CD4-positive, alpha-beta T cell treated with Interleukin-4 for 4 hours (primary cell): ENCODE results near the gene TRIM33.
"Not testable (repeated sequence)": the region's sequence is repeated elsewhere in the genome, so short reads cannot be mapped to it uniquely, and the experiment has no call there.

Source experiments
- DNase-seq: peaks from one replicate; pipeline ENCODE4 v3.0.0-alpha.2; 2020

The TRIM33 gene

DNA sequence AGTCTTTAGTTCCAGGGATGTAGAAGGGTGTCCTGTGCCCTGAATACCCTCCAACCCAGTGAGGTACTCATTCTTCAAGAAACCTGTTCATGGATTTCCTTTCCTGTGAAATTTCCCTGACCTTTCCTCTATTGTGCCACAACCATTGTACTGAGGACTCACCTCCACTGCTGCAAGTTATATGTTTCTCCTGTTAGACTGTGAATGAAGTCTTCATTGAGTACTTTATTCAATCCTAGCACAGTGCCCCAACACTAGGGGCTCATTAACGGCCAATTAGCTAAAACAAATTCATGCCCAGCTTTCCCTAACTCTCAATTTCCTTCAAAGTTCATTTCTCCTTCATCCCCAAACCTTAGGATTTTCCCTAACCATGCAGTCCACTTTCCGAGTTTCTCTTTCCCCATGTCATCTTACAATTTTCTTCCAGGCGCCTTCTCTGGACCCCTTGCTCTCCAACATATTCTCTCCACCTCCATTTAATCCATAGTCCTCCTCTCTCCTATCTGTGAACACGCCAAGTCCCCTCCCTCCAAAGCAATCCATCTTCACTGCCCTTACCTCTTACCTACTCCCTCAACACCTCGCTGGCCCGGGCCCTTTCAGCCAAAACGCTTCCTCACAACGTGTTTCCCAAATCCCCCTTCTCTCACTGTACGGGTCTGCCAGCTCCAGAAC is 1.3 kb downstream of the TRIM33 start:
- no peak for DNase-seq

DNA sequence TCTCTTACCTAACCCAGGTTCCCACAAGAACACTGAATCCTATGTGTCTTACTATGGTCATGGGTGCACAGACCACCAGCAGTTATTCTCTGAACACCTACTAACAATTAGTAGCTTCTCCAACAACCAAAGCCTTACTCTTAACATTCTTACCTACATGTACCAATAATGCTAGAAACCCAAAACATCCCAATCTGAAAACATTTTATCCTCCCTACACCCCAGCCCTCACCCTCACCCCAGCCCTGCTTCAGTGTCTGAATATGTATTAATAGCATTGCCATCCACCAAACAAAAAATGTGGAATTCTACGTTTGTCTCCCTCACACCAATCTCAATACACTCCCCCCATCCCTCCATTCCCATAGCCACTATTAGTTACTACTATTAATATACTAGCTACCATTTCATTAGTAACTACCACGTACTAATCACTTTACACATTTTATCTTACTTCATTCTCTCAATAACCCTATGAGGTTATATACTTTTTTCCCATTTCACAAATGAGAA is 2.6 kb downstream of the TRIM33 start:
- DNase-seq: no peak

DNA sequence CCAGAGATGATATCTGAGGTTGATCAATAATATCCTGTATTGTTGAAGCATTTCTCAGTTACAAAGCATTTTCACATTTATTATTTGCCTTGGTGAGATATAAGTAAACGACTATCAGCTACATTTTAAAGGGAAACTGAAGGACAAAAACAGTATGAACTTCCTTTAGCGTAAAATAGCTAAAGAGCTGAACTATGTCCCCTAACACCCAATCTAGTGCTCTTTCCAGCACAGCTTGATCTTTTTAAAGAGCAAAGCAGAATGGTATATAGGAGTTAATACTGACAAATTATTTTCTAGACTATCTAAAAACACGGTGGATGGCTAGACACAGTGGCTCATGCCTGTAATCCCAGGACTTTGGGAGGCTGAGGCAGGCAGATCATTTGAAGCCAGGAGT is 3.5 kb downstream of the TRIM33 start:
- no peak for DNase-seq

DNA sequence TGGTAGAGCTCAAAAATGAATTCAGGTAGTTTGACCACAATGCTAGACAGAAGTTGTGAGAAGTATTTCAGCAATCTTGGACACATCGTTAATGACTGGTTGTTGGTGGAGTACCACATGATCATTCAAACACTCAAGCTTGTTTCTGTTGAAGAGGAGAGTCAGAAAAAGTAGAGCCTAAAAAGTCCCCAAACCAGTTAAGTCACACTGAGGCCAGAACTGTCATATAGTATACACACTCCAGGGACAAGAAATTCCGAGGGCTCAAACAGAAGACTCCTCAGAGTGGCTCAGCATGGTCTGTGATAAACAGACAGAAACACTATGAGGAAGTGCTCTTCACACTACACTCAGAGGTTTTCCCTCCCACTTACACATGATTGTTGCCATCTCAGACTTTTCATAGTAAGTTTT is 5.8 kb downstream of the TRIM33 start:
- peak; percentile 7 for DNase-seq

DNA sequence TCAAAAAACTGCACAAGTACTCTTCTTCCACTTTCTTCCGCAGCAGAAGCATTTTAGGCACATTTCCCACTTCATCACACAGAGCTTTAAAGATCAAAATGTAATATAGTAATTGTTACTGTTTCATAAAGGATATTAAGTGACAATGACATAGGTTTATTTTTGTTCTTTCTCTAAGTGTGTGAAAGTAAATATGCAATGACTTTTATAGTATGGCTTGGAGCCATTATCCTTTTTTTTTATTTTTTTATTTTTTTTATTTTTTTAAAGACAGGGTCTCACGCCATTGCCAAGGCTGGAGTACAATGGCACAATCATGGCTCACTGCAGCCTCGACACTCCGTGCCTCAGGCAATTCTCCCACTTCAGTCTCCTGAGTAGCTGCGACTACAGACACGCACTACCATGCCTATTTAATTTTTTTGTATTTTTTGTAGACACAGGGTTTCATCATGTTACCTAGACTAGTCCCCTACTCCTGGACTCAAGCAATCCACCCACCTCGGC is 7.0 kb downstream of the TRIM33 start:
- no peak for DNase-seq

DNA sequence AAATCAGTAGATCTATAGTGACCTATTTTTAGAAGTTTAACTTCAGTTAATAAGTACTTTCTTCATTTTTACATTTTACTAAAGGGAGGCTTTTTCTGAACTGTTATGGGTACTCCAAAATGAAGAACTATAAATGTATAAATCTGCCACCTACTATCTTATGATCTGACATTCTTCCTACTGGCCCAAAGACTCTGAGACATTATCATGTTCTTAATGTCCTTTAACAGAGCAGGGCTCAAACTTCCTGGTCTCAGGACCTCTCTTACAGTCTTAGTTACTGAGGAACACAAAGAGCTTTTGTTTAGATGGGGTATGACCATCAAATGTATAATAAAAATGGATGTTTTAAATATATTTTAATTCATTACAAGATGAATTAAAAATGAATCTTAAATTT is 8.9 kb downstream of the TRIM33 start:
- no peak for DNase-seq

DNA sequence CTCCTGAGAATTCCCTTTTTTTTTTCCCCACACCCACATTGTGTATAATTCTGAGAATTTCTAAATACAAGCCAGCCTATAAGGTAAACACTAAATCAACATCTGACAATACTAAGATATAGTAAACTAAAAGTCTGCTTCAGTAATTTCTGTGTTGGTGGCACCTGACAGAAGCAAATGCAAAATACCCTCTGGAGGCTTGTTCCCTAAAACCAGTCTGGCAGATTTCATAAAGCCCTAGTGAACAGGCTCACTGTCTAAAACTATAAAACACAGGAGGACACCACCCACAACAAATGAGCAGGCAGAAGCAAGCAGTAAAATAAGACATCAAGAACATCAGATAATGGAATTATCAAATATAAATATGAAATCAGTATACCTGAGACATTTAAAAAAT is 11.5 kb downstream of the TRIM33 start:
- no peak for DNase-seq

DNA sequence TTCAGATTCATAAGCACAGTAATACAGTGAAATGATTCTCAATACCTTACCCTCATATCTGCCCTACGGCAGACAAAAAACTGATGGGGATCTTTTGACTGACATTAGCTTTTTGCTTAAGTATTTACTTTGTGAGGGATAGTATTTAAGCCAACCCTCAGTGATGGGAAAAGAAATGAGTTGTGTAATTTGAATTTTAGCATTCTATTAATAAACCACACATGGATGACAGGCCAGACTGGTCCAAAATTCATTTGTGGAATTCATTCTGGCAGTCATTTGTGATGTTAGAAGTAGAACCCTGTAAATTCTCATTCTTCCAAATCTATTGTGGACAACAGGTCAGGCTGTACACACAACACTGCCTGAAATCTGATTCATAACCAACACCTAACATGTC is 14.9 kb downstream of the TRIM33 start:
- no peak for DNase-seq

DNA sequence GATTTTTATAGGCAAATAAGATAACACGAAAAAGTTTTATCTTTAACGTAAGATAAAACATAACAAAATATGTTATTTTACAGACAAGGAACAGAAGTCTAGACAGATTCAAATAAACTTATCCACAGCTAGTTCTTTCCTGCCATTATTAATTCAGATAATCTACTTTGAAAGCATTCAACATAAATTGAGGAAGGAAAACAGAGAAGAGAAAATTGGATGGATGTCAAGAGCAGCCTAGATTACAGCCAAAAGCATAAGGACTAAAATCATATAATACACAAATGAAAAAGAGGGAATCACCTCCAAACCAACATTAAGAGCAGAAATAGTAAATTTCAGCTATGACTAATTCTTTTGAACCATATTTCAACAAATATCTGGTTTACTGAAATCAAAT is 15.5 kb downstream of the TRIM33 start:
- DNase-seq: no peak

DNA sequence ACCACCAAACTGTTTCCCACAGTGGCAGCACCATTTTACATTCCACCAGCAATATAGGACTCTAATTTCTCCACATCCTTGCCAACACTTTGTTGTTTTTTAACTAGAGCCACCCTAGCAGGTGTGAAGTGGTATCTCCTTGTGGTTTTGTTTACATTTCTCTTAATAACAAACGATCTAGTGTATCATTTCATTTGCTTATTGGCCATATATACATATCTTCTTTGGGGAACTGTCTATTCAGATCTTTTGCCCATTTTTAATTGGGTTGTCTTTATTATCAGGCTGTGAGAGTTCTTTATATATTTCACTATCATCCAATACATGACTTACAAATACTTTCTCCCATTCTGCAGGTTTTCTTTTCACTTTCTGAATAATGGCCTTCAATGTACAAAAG is 18.0 kb downstream of the TRIM33 start:
- DNase-seq: no peak

DNA sequence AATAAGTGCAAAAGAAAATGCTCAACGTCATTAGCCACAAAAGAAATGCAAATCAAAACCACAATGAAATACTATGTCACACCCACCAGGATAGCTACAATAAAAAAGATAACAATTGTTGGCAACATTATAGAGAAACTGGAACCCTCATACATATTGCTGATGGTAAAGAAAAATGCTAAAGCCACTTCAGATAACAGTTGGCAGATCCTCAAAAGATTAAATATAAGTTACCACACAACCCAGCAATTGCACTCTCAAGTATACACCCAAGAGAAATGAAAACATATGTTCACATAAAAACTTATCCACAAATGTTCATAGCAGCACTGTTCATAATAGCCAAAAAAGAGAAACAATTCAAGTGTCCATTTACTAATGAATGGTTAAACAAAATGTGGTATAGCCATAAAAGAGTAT is 20.7 kb downstream of the TRIM33 start:
- no peak for DNase-seq

DNA sequence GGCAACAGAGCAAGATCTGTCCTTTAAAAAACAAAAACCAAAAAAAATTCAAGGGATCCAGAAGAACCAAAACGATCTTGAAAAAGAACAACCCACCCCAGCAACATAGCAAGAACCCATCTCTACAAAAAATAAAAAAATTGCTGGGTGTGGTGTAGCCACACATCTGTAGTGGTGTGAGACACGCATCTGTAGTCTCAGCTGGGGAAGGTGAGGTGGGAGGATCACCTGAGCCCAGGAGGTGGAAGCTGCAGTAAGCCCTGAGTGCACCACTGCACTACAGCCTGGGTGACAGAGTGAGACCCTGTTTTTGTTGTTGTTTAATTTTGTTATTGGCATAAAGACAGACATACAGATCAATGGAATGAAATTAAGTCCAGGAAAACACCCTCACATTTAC is 22.3 kb downstream of the TRIM33 start:
- DNase-seq: no peak

DNA sequence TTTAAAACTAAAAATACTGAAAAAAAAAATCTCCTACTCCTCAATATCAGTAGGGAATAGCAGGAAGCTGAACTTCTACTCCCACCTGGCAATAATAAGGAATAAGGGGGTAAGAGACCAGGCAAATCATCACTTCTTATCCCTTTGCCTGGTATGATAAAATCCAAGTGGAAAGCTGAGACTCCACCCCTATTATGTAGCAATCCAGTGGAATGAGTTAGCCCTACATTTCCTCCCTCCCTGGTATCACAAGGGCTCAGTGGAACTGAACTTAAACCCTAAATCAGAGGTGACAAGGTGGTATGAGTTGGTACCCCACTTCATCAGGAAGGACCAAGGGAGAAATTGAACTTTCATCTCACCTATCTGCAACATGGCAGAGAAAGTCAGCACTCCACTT is 25.7 kb downstream of the TRIM33 start:
- no peak for DNase-seq

DNA sequence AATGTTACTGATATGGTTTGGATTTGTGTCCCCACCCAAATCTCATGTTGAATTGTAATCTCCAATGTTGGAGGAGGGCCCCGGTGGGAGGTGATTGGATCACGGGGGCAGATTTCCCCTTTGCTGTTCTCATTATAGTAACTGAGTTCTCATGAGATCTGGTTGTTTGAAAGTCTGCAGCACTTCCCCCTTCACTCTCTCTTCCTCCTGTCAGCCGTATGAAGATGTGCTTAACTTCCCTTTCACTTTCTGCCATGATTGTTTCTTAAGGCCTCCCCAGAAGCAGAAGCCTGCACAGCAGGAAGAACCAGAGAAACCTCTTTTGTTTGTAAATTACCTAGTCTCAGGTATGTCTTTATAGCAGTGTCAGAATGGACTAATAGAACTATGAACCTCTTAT is 28.4 kb downstream of the TRIM33 start:
- peak; percentile 41 for DNase-seq

DNA sequence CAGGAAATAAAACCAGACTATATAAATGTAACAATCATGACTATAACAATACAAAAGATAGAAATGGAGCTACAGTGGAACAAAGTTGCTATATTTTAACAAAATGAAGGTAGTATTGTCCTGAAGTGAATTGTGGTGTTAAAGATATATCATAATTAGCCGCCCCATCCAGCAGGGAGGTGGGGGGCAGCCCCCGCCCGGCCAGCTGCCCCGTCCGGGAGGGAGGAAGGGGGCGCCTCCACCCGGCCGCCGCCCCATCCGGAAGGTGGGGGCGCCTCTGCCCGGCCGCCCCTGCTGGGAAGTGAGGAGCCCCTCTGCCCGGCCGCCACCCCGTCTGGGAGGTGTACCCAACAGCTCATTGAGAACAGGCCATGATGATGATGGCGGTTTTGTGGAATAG is 31.4 kb downstream of the TRIM33 start:
- DNase-seq: not testable (repeated sequence)

DNA sequence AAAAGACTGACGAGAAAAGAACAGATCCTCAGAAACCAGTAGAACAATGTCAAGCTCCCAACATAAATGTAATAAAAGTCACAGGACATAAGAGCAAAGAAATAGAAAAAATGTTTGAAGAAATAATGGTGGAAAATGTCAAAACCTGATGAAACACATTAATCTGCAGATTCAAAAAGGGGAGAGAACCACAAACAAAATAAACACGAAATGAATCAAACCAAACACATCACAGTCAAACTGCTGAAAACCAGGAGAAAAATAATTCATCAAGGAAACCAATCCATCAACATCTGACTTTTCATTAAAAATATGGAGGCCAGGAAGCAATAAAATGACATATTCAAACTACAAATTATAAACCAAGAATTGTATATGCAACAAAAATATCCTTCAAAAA is 31.9 kb downstream of the TRIM33 start:
- no peak for DNase-seq

DNA sequence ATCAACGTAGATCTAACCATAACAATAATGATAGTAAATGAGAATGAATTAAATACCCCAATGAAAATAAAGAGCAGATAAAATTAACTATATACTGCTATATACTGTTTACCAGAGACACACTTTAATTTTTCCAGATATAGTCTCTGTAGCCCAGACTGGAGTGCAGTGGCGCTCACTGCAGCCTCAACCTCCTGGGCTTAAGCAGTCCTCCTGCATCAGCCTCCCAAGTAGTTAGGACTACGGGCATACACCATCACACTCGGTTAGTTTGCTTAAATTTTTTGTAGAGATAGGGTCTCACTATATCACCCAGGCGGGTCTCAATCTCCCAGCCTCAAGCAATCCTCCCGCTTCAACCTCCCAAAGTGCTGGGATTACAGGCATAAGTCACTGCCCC is 37.2 kb downstream of the TRIM33 start:
- DNase-seq: no peak

DNA sequence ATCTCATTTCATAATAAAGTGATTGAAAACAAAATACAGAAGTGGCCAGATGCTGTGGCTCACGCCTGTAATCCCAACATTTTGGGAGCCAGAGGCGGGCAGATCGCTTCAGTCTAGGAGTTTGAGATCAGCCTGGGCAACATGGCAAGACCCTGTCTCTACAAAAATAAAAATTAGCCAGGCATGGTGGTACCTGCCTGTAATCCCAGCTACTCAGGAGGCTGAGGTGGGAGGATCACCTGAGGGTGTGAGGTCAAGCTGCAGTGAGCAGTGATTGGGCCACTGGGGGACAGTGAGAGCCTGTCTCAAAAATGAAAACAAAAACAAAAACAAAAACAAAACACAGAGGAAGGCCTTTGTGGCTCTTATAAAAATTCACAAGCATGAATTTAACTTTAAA is 38.6 kb downstream of the TRIM33 start:
- DNase-seq: no peak

DNA sequence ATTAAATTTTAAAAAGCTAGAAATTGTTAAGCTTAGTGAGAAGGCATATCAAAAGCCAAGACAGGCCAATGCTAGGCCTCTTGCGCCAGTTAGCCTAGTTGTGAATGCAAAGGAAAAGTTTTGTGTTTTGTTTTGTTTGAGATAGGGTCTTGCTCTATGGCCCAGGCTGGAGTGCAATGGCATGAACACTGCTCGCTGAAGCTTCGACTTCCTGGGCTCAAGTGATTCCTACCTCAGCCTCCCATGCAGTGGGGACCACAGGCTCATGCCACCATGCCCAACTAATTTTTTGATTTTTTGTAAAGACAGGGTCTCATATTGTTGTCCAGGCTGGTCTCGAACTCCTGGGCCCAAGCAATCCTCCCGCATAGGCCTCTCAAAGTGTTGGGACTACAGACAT is 40.3 kb downstream of the TRIM33 start:
- DNase-seq: no peak

DNA sequence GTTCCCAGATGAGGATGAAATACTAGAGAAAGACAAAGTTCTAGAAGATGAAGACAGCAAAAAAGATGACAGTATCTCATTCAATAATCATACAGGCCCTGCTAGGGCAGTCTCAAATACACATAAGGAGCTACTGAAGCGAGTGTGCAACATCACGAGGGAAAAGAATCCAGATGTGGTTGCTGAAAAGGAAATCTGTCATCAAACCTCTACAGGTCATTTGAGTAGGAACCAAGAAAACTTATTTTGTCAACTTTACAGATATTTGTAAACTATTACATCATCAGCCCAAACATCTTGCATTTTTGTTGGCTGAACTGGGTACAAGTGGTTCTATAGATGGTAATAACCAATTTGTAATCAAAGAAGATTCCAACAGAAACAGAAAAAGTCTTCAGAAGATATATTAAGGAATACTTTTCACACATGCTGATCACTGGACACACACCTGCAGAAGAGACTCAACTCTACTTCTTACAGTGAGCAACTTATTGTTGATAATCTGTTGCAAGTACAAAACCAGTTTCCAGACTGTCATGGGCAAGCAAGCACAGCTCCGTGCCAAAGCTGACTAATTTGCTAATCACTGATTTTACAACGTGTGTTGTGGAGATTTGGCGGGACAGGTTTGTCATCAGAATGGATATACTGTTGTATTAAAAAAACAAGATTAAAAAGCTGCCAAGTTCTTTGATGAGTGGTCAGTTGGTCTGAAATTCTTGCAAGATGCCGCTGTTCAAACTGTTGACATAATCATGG is 42.1 kb downstream of the TRIM33 start:
- no peak for DNase-seq

DNA sequence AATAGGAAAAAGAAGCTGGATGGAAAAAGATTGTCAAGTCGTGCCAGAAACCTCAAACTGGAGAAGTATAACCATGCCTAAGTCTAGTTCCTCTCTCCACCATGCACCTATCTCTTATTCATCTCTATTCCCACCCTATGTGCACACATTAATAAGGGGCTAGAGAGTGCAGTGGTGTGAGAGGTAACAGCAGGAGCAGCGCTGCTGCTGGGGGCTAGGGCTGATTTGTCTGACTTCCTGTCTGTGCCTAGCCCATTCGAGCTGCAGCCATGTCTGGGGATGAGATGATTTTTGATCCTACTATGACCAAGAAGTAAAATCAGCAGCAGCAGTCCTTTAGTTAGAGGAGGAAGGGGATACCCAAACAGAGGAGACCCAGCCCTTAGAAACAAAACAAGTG is 43.0 kb downstream of the TRIM33 start:
- DNase-seq: no peak

DNA sequence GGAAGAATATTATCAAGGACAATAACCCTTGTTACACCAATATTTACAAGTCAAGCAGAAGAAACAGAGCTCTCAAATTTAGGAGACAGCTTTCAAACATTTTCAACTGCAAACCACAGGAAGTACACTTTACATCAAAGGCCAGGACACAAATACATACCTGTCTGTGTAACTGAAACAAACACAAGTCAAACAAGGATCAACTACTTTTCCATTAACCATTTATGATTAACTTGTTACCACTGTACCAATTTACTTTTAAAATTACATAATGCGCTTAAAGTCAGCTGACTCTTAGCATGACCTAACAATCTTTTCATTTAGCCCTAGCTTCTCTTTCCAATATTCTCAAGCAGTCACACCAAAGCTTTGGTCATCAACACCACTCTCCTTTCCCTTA is 43.5 kb downstream of the TRIM33 start:
- DNase-seq: peak; percentile 24

DNA sequence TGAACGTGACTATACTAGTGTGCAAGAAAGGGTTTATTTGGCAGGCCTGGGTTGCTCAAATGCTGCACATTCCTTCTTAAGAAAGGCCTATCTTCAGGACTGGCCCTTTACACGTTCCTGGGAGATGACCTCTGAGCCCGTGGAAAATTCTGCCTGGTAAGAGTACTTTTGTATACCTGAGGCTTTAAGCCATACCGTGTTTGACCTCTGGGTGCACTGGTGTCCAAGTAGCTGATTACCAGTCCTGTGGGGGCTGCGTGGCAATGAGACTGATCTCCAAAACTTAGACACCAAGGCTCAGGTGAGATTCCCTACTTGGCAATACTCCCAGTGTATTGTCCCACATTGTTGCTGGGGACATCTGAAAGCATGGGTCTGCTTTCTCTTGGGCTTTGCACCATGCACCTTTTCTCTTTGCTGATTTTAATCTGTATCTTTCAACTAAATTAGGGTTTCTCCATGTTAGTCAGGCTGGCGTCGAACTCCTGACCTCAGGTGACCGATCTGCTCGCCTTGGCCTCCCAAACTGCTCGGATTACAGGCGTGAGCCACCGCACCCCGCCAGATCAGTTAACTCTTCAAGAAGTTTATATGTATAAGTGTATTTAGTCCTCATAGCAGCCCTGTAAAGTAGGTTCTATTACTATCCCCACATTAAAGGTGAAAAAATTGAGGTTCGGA is 44.5 kb downstream of the TRIM33 start:
- no peak for DNase-seq

DNA sequence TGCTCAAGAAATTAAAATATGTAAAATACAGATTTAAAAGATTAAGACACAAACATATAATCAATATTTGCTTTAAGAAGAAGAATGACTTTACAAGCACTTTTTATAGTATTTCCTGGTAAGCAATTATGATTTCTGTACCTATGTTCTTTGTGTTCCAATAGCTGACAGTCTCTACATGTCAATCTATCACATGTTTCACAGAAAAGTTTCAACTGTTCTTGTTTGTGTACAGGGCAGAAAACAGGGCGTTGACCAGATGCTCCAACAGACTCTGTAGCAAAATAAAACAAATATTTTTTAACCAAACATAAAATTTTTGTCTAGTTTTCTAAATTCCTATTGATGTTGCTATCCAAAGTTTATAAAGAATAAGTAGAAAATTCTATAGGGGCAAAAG is 48.0 kb downstream of the TRIM33 start:
- DNase-seq: no peak
